Activated T-cell treated with anti-CD3 and anti-CD28 coated beads for 48 hours (primary cell): ENCODE data around the gene RIPK4.

Experiments
- DNase-seq: peaks from one replicate; pipeline ENCODE4 v3.0.0-alpha.2; 2020; ENCODE audit warnings: low read depth

RIPK4 gene

DNA sequence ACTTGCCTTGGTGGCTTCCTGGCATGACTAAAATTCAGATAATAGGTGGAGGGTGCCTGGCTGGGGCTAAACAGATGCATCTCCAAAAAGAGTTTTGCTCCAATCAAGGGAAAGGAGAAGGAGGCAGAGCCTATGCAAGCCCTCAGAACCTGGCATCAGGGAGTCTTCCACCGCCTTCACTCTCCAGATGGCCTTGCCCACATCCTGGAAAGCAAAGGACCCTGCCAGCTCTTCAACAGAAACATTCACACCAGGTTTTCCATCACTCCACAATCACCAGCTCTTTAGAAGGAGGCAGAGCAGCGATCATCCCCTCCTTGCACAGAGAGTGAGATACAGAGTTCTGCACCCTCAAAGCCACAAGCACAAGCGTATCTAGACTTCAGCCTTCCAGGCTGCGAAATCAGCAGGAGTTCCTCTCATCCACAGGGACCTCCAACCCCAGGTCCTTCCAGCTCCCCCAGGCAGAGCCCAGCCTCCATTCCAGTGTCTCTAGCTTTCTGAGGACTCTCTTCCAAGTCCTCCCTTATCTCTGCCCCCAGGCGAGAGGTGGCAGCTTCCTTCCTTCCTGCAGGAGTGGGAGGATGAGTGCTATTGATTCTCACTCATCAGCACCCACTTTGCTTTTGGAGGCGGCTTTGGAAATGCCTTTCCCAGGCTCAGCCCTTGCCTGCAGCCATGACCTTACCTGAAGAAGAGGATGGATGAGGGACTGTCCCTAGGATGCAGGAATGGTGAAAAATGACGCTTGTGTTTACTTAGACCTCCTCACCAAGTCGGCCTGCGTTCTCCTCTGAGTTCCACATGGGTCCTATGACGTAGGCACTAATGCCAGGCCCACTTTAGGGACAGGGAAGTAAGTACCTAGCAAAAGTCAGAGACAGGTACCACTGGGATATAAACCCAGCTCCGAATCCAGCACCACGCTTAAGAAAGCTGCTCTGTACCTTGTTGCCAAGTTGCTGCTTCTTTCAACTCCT is 75.4 kb downstream of the RIPK4 start:
- DNase-seq: no peak
